HepG2 (cell line): ENCODE results near the gene IP6K1. TPM values are rescaled to one million over a fixed set of nuclear protein-coding genes. Genes with fewer than 3 reads are reported as not detected.

Experiments
- ATAC-seq: fragments of 200-7000 bp; cut with Tn5 transposase; 3 replicates; pipeline ENCODE4 v1.9.1; 2020; ENCODE audit warnings: mild to moderate bottlenecking, moderate library complexity
- BruUV-seq: library from RNA; stranded (reverse); fragments of 400-500 nt; replicated peaks from 2 replicates; lab custom pipeline; 2021; lab: Mats Ljungman, UMichigan
- CTCF ChIA-PET: fragments of 300-600 bp; formaldehyde crosslinking; extraction: SDS; loops from one replicate; lab custom pipeline; 2021; ENCODE audit warnings: low total read pairs, inconsistent platforms, low intra/inter-chr PET ratio; lab: Yijun Ruan, JAX
- POLR2A ChIA-PET: fragments of 350-600 bp; sonication (Branson Sonifier 250); formaldehyde crosslinking; loops from one replicate; lab custom pipeline; 2020; ENCODE audit warnings: antibody characterized with exemption, inconsistent platforms; lab: Yijun Ruan, JAX
- DNase-seq: peaks from one replicate; pipeline ENCODE4 v3.0.0-alpha.2; 2015; ENCODE audit warnings: low spot score
- FAIRE-seq: peaks from 3 replicates; lab custom pipeline; 2011; peaks lifted over from hg19 to GRCh38; lab: Jason Lieb, UNC
- H2AFZ ChIP-seq: one replicate; pipeline ENCODE4 v1.6.1; 2011; ENCODE audit warnings: low read length, inconsistent platforms
- H3K27ac ChIP-seq: fragments of 300-600 bp; 3 replicates; pipeline ENCODE4 v1.8.0; 2011; ENCODE audit warnings: mixed run types, mild to moderate bottlenecking, mixed read lengths, low read length, inconsistent platforms; ENCODE audit not compliant: insufficient read depth; ENCODE audit errors: extremely low read length
- H3K27me3 ChIP-seq, 2 experiments: fragments of 200-600 bp in 1 of 2; 2 replicates in 1 of 2; 3 replicates in 1 of 2; pipeline versions ENCODE4 v1.6.0 to v1.8.0; 2011; ENCODE audit warnings: low read length in 2 of 2, mild to moderate bottlenecking in 2 of 2, moderate library complexity in 2 of 2, inconsistent platforms in 1 of 2; ENCODE audit not compliant: insufficient read depth in 2 of 2, control insufficient read depth in 1 of 2
- H3K36me3 ChIP-seq, 2 experiments: fragments of 200-600 bp in 1 of 2; replicated peaks in 1 of 2; 2 replicates in 1 of 2; 3 replicates in 1 of 2; pipeline versions ENCODE4 v1.5.1 to v1.8.0; 2011; ENCODE audit warnings: low read length in 2 of 2, inconsistent platforms in 1 of 2; ENCODE audit not compliant: insufficient read depth in 2 of 2, control insufficient read depth in 1 of 2
- H3K4me1 ChIP-seq: 2 replicates; pipeline ENCODE4 v1.5.1; 2012; ENCODE audit warnings: low read length, inconsistent platforms; ENCODE audit not compliant: insufficient read depth
- H3K4me2 ChIP-seq: 2 replicates; pipeline ENCODE4 v1.6.0; 2011; ENCODE audit warnings: low read depth, low read length, inconsistent platforms
- H3K4me3 ChIP-seq, 3 experiments: fragments of 200-600 bp in 1 of 3; sonication (generic), shearing (Covaris generic) in 1 of 3; replicated peaks in 1 of 3; 2 replicates each; pipeline ENCODE4 v1.5.1; 2011 to 2016; ENCODE audit warnings: low read length in 3 of 3, inconsistent platforms in 2 of 3, low read depth in 2 of 3, mild to moderate bottlenecking in 2 of 3, control low read depth in 1 of 3, mixed read lengths in 1 of 3; ENCODE audit not compliant: insufficient read depth in 1 of 3
- H3K79me2 ChIP-seq: one replicate; pipeline ENCODE4 v1.6.1; 2011; ENCODE audit warnings: low read length, inconsistent platforms; ENCODE audit not compliant: insufficient read depth
- H3K9ac ChIP-seq: 2 replicates; pipeline ENCODE4 v1.6.0; 2011; ENCODE audit warnings: mild to moderate bottlenecking, low read depth, low read length, inconsistent platforms; ENCODE audit not compliant: insufficient read depth
- H3K9me3 ChIP-seq: 2 replicates; pipeline ENCODE4 v1.5.1; 2012; ENCODE audit warnings: mild to moderate bottlenecking, low read length
- H4K20me1 ChIP-seq: 2 replicates; pipeline ENCODE4 v1.6.0; 2011; ENCODE audit warnings: inconsistent platforms, mild to moderate bottlenecking, low read length, moderate library complexity; ENCODE audit not compliant: insufficient read depth
- ARNT2 ChIP-seq: sonication (generic); formaldehyde crosslinking; IDR thresholded peaks from 2 replicates; pipeline ENCODE4 v1.8.0; 2022; ENCODE audit warnings: mild to moderate bottlenecking, low read depth, missing genetic modification reagents, moderate library complexity
- CBX5 ChIP-seq: sonication (generic); formaldehyde crosslinking; IDR thresholded peaks from 2 replicates; pipeline ENCODE4 v1.4.0; 2020; ENCODE audit warnings: missing genetic modification reagents, borderline replicate concordance
- FOXK1 ChIP-seq: sonication (generic); formaldehyde crosslinking; IDR thresholded peaks from 2 replicates; pipeline ENCODE4 v1.4.0; 2020; ENCODE audit warnings: low read depth, missing genetic modification reagents, borderline replicate concordance
- HDAC1 ChIP-seq: sonication (generic); formaldehyde crosslinking; IDR thresholded peaks from 2 replicates; pipeline ENCODE4 v1.5.1; 2020; ENCODE audit warnings: mild to moderate bottlenecking, missing genetic modification reagents
- HNRNPK ChIP-seq: fragments of 200-400 bp; formaldehyde crosslinking; IDR thresholded peaks from 2 replicates; pipeline ENCODE4 v1.6.1; 2018; ENCODE audit warnings: low read length, low read depth, moderate library complexity, mild to moderate bottlenecking; ENCODE audit not compliant: poor library complexity, severe bottlenecking
- IKZF5 ChIP-seq: IDR thresholded peaks from 2 replicates; pipeline ENCODE4 v1.6.1; 2018; ENCODE audit warnings: missing genetic modification reagents, mild to moderate bottlenecking, missing compliant biosample characterization
- NCOA2 ChIP-seq: sonication (generic); formaldehyde crosslinking; IDR thresholded peaks from 2 replicates; pipeline ENCODE4 v1.8.0; 2022; ENCODE audit warnings: inconsistent platforms
- NFE2L2 ChIP-seq: fragments of 150-350 bp; IDR thresholded peaks from 2 replicates; pipeline ENCODE4 v1.6.1; 2014; ENCODE audit warnings: low read length
- NFYB ChIP-seq: sonication (generic); formaldehyde crosslinking; IDR thresholded peaks from 2 replicates; pipeline ENCODE4 v1.4.0; 2020; ENCODE audit warnings: missing genetic modification reagents
- PAF1 ChIP-seq: IDR thresholded peaks from 2 replicates; pipeline ENCODE4 v1.6.1; 2016; ENCODE audit warnings: missing genetic modification reagents, missing compliant biosample characterization
- TRAFD1 ChIP-seq: sonication (generic); formaldehyde crosslinking; IDR thresholded peaks from 2 replicates; pipeline ENCODE4 v1.5.1; 2020; ENCODE audit warnings: missing genetic modification reagents, mild to moderate bottlenecking, borderline replicate concordance
- ZKSCAN1 ChIP-seq: fragments of 150-350 bp; IDR thresholded peaks from 2 replicates; pipeline ENCODE4 v1.6.1; 2014; ENCODE audit warnings: low read length
- ZNF510 ChIP-seq: sonication (generic); formaldehyde crosslinking; IDR thresholded peaks from 2 replicates; pipeline ENCODE4 v1.4.0; 2020; ENCODE audit warnings: low read depth, mild to moderate bottlenecking, missing genetic modification reagents
- ZNF670 ChIP-seq: sonication (generic); formaldehyde crosslinking; IDR thresholded peaks from 2 replicates; pipeline ENCODE4 v1.8.0; 2022; ENCODE audit warnings: mild to moderate bottlenecking, missing genetic modification reagents, borderline replicate concordance
- ZNF781 ChIP-seq: sonication (generic); formaldehyde crosslinking; IDR thresholded peaks from 2 replicates; pipeline ENCODE4 v1.5.1; 2020; ENCODE audit warnings: borderline replicate concordance, mild to moderate bottlenecking, missing genetic modification reagents; ENCODE audit errors: not compliant biosample characterization
- WGBS: methylation state at CpG from one replicate; pipeline ENCODE4 v1.1.6; 2017; ENCODE audit warnings: low lambda C conversion rate; 5-methylcytosine and 5-hydroxymethylcytosine counted together
- in situ Hi-C: cut with HindIII; loops from 2 replicates; pipeline ENCODE4 v1.10.0; 2017; ENCODE audit warnings: low pct_unique_long_range_greater_than_20kb; ENCODE audit not compliant: extremely low pct_ligation_motif_present
- intact Hi-C: fragments of 100-400 bp; cut with micrococcal nuclease; formaldehyde crosslinking; loops from one replicate; pipeline ENCODE4 v1.10.0; 2022; ENCODE audit not compliant: unreplicated experiment
- polyA plus RNA-seq, 8 experiments: library from polyadenylated mRNA; depleted of rRNA in 3 of 8; stranded (reverse) in 7 of 8; unstranded in 1 of 8; fragments of >200 nt; fragmentation: Illumina TruSeq in 4 of 8; extraction: Trizol in 4 of 8; gene quantifications; 2 replicates each; pipeline versions ENCODE4 v1.2.1 to v1.2.3, GENCODE V29; 2011 to 2016; ENCODE audit warnings: low read depth in 4 of 8, missing spikeins in 1 of 8, mixed read lengths in 1 of 8; ENCODE audit not compliant: insufficient read depth in 1 of 8
- total RNA-seq, 5 experiments: library from RNA; depleted of rRNA; stranded (reverse); fragments of >200 nt; fragmentation: Illumina TruSeq; extraction: Trizol; gene quantifications; 2 replicates each; pipeline ENCODE4 v1.2.3, GENCODE V29; 2016; ENCODE audit warnings: low read depth in 1 of 5
- TF ChIP-seq, protein P1 (sequence below): sonication (generic); formaldehyde crosslinking; IDR thresholded peaks from 2 replicates; pipeline ENCODE4 v1.8.1; 2023; ENCODE audit warnings: missing genetic modification reagents, mild to moderate bottlenecking, borderline replicate concordance

The IP6K1 gene
- total and polyA plus RNA-seq, 2 of the 13 experiments (the other 11 are each of a cell fraction or from before 2014, with no cell fraction given) = 17.7 to 29.7 TPM

DNA sequence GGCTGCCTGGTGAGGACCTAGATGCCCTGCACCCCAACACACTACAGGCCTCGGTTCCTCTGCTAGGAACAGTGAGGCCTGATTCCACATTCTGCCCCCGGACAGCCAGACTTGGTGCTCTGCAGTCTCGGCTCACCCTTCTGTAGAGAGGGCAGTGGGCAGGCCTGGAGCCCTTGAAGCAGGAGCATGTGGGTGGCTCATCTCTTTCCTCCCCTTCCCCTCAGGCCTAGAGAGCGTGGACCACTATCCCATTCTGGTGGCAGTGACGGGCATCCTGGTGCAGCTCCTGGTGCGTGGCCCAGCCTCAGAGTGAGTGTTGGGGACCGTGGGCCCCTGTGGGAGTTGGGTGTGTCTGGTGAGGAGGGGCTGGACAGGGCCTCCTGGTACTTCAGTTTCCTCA, 70.2 kb downstream of the IP6K1 start:
- Histone ChIP-seq H3K27me3 (no peaks in the 10 kb centered on the region), H3K4me3 (no peak overlapping the region), H3K4me1 (peaks cover 23% of the 10 kb centered on the region), H3K9me3 (no peaks in the 10 kb centered on the region), H2AFZ (no peak overlapping the region), H4K20me1 (no peaks in the 10 kb centered on the region), H3K79me2 (no peaks in the 10 kb centered on the region), H3K36me3 (peaks cover 9 to 16% of the 10 kb centered on the region in 2 experiments; a peak in 4 of 5 replicates), H3K27ac (no peak overlapping the region), H3K4me2 (no peak overlapping the region), H3K9ac (no peak overlapping the region)
- 100% methylated on average over 5 of the region's 7 CpGs for WGBS
- CTCF ChIA-PET = no interaction called here
- BruUV-seq = no TSS peak
- POLR2A ChIA-PET = no interaction called here
- intact Hi-C loops = no loop called here
- FAIRE-seq (no peak), DNase-seq (no peak), ATAC-seq (no peak)
- no peak for TF ChIP-seq TRAFD1 (CRISPR knock-in tag)
- TF ChIP-seq, protein P1, sequence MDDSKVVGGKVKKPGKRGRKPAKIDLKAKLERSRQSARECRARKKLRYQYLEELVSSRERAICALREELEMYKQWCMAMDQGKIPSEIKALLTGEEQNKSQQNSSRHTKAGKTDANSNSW (CRISPR knock-in tag) = no peak
- no peak for TF ChIP-seq ZKSCAN1
- no peak for TF ChIP-seq NFYB
- no peak for TF ChIP-seq NFE2L2
- TF ChIP-seq CBX5 (CRISPR knock-in tag) = no peak
- no peak for TF ChIP-seq ZNF781 (CRISPR knock-in tag)
- TF ChIP-seq NCOA2 (CRISPR knock-in tag) = no peak
- TF ChIP-seq PAF1 = no peak
- no peak for TF ChIP-seq IKZF5 (CRISPR knock-in tag)
- no peak for TF ChIP-seq ZNF670 (CRISPR knock-in tag)
- no peak for TF ChIP-seq HDAC1 (CRISPR knock-in tag)
- no peak for TF ChIP-seq HNRNPK
- TF ChIP-seq FOXK1 = no peak
- no peak for TF ChIP-seq ZNF510 (CRISPR knock-in tag)
- no peak for TF ChIP-seq ARNT2 (CRISPR knock-in tag)
- in situ Hi-C loops = no loop called here
